GM21786 (cell line): ENCODE data around the gene RALGAPB.
A peak's percentile ranks its signal among the peaks of the same experiment; 100 is the strongest.
"Not testable (repeated sequence)": the region's sequence is repeated elsewhere in the genome, so short reads cannot be mapped to it uniquely, and the experiment has no call there.

Experiments
- ATAC-seq: cut with Tn5 transposase; IDR thresholded peaks from one replicate; pipeline ENCODE4 v1.9.1; 2021; ENCODE audit not compliant: unreplicated experiment

RALGAPB gene

GRCh38 chr20:38472513-38473366, at the start of gene RALGAPB:
Gene RALGAPB, plus strand, starts transcription at chr20:38472843. Its CDS starts 15,590 bp downstream, at chr20:38488433.
- peak; percentile 88 for ATAC-seq

- ATAC-seq, result no peak
These were observed 49.1 kb upstream of the RALGAPB start for GRCh38 chr20:38423541-38423940.

GRCh38 chr20:38424401-38424800, 48.2 kb upstream of the RALGAPB start:
- ATAC-seq, result no peak

- ATAC-seq, result no peak
These were observed 46.4 kb upstream of the RALGAPB start for GRCh38 chr20:38426006-38426897.

GRCh38 chr20:38427655-38428023, 45.0 kb upstream of the RALGAPB start:
- no peak for ATAC-seq

GRCh38 chr20:38428800-38429199, 43.8 kb upstream of the RALGAPB start:
- no peak for ATAC-seq

GRCh38 chr20:38429301-38429700, 43.3 kb upstream of the RALGAPB start:
- no peak for ATAC-seq

GRCh38 chr20:38430679-38431325, 41.8 kb upstream of the RALGAPB start:
- ATAC-seq, result no peak

- no peak for ATAC-seq
These were observed 40.4 kb upstream of the RALGAPB start for GRCh38 chr20:38432292-38432691.

GRCh38 chr20:38432870-38433269, 39.8 kb upstream of the RALGAPB start:
- not testable (repeated sequence) for ATAC-seq

GRCh38 chr20:38433304-38433972, 39.2 kb upstream of the RALGAPB start:
- ATAC-seq, result no peak

- ATAC-seq, result no peak
These were observed 38.3 kb upstream of the RALGAPB start for GRCh38 chr20:38434301-38434741.

- peak; percentile 57 for ATAC-seq
These were observed 37.7 kb upstream of the RALGAPB start, which contains the start of gene SNHG17 for GRCh38 chr20:38434770-38435554. Gene SNHG17, minus strand, starts transcription at chr20:38435328.

GRCh38 chr20:38435555-38435939, 37.1 kb upstream of the RALGAPB start:
- no peak for ATAC-seq

- ATAC-seq, result no peak
These were observed 34.8 kb upstream of the RALGAPB start for GRCh38 chr20:38437796-38438195.

GRCh38 chr20:38441110-38441509, 31.5 kb upstream of the RALGAPB start:
- not testable (repeated sequence) for ATAC-seq

- no peak for ATAC-seq
These were observed 30.7 kb upstream of the RALGAPB start for GRCh38 chr20:38441916-38442315.

- ATAC-seq, result no peak
These were observed 27.3 kb upstream of the RALGAPB start for GRCh38 chr20:38445381-38445796.

GRCh38 chr20:38445901-38446425, 26.7 kb upstream of the RALGAPB start:
- ATAC-seq, result no peak
